ENCODE data around the gene EPG5. TPM values are rescaled to one million over a fixed set of nuclear protein-coding genes. Genes with fewer than 3 reads are reported as not detected.

The EPG5 gene
- total and polyA plus RNA-seq, 2 donors (not counting 3 experiments of a cell fraction or from before 2014, with no cell fraction given) = 16.7 to 25.6 TPM

- Histone ChIP-seq H3K27ac (ENCODE audit: insufficient read depth, low read depth, low read length) (no peak overlapping the region), H3K9me1 (replicated peaks; ENCODE audit: control insufficient read depth, extremely low read depth, insufficient read depth, low read length) (no peaks in the 10 kb centered on the region), H3K27me3 (ENCODE audit: control insufficient read depth in 2 of 2, insufficient read depth in 2 of 2, low read length in 2 of 2) (no peaks in the 10 kb centered on the region), H4K20me1 (replicated peaks; ENCODE audit: control insufficient read depth, extremely low read depth, insufficient read depth, low read length) (no peaks in the 10 kb centered on the region), H3K36me3 (ENCODE audit: control insufficient read depth in 2 of 2, extremely low read depth in 1 of 2, insufficient read depth in 2 of 2, low read length in 2 of 2) (no peaks in the 10 kb centered on the region), H3K9ac (replicated peaks; ENCODE audit: extremely low read depth, insufficient read depth, low read length) (no peak overlapping the region), H3K4me1 (ENCODE audit: control insufficient read depth, extremely low read depth, insufficient read depth, low read length) (peaks cover 7% of the 10 kb centered on the region), H2AFZ (ENCODE audit: low read depth, low read length) (no peak overlapping the region), H3K9me3 (replicated peaks; ENCODE audit: control insufficient read depth, insufficient read depth, low read length) (no peaks in the 10 kb centered on the region), H3K4me2 (ENCODE audit: insufficient read depth, low read length) (no peak overlapping the region), H3K79me2 (ENCODE audit: control insufficient read depth, insufficient read depth, low read length) (no peaks in the 10 kb centered on the region), H3K4me3 (replicated peaks in 1 of 3; ENCODE audit: insufficient read depth in 1 of 3, low read depth in 1 of 3, low read length in 3 of 3) (no peak overlapping the region)
- FAIRE-seq (no peak), DNase-seq (ENCODE audit: low read depth, low spot score) (no peak)
- intact Hi-C loops (cut with micrococcal nuclease) = no loop called here
- dilution Hi-C loops (cut with MboI; ENCODE audit: extremely low pct_ligation_motif_present, low sequenced_read_pairs) = no loop called here
- no TSS peak for BruUV-seq (replicated peaks)
- no peak for TF ChIP-seq POLR2A (IDR thresholded peaks at IDR 0.05; ENCODE audit: low read depth, low read length)
- TF ChIP-seq POLR2AphosphoS5 (IDR thresholded peaks at IDR 0.05; ENCODE audit: insufficient read depth, low read depth, low read length) = no peak
- TF ChIP-seq MAX (IDR thresholded peaks at IDR 0.05; ENCODE audit: insufficient read depth, insufficient read length) = no peak
- TF ChIP-seq GATA2 (IDR thresholded peaks at IDR 0.05; ENCODE audit: insufficient read depth, insufficient read length, low read depth, low read length) = no peak
- TF ChIP-seq MYC (IDR thresholded peaks at IDR 0.05; ENCODE audit: low read depth, low read length) = no peak
- no peak for TF ChIP-seq JUN (IDR thresholded peaks at IDR 0.05; ENCODE audit: borderline replicate concordance, insufficient read depth, insufficient read length, low read depth)
- no peak for TF ChIP-seq EZH2 (IDR thresholded peaks at IDR 0.05; ENCODE audit: borderline replicate concordance, low read depth, low read length, severe bottlenecking)
- TF ChIP-seq CTCF (IDR thresholded peaks at IDR 0.05; ENCODE audit: extremely low read depth in 1 of 2, insufficient read depth in 1 of 2, low read depth in 1 of 2, low read length in 2 of 2) = no peak
- TF ChIP-seq FOS (IDR thresholded peaks at IDR 0.05; ENCODE audit: borderline replicate concordance, insufficient read depth, low read length) = no peak
- ChIA-PET POLR2A (no interaction called here), CTCF (interaction anchor here (2.0 kb wide), 1 partner anchor 89 kb away, joined by 4 read pairs; no protein-coding TSS in a partner anchor)
Observed at GRCh38 chr18:45984546-45985235, 17.6 kb upstream of the EPG5 start.
